Stomach (tissue), 9 donors: ENCODE results near the gene DPYD. TPM values are rescaled to one million over a fixed set of nuclear protein-coding genes. Genes with fewer than 3 reads are reported as not detected.

ENCODE experiments used
- DNase-seq, 2 donors: peaks; one replicate each; pipeline versions ENCODE4 v3.0.0 to v3.0.0-alpha.2; 2013 to 2019
- H3K27ac ChIP-seq, 5 donors: fragments of 200-600 bp in 4 of 5; sonication (generic) in 4 of 5; one replicate each; pipeline ENCODE4 v1.5.1; 2013 to 2019; ENCODE audit warnings: mild to moderate bottlenecking in 1 of 5, moderate library complexity in 1 of 5
- H3K27me3 ChIP-seq, 3 donors: fragments of 200-600 bp; sonication (generic); one replicate each; pipeline ENCODE4 v1.5.1; 2017 to 2019; ENCODE audit warnings: mixed run types in 1 of 3
- H3K36me3 ChIP-seq, 4 donors: fragments of 200-600 bp; sonication (generic); 1 replicate in 3 of 4; 2 replicates in 1 of 4; pipeline ENCODE4 v1.5.1; 2016 to 2019
- H3K4me1 ChIP-seq, 4 donors: fragments of 200-600 bp; sonication (generic); one replicate each; pipeline ENCODE4 v1.5.1; 2016 to 2019
- H3K4me3 ChIP-seq, 4 donors: fragments of 200-600 bp; sonication (generic) in 3 of 4; one replicate each; pipeline ENCODE4 v1.5.1; 2016 to 2019; ENCODE audit warnings: mild to moderate bottlenecking in 1 of 4
- H3K9me3 ChIP-seq, 4 donors: fragments of 200-600 bp; sonication (generic); one replicate each; pipeline ENCODE4 v1.5.1; 2016 to 2019
- CTCF ChIP-seq, 7 experiments: fragments of 450-650 bp in 4 of 7; fragments of 200-600 bp in 3 of 7; sonication (generic) in 3 of 7; IDR thresholded peaks; one replicate each; pipeline ENCODE4 v1.5.1; 2016 to 2019; ENCODE audit warnings: antibody characterized with exemption in 7 of 7, control low read depth in 2 of 7, mild to moderate bottlenecking in 1 of 7
- EP300 ChIP-seq: sonication (generic); formaldehyde crosslinking; IDR thresholded peaks from one replicate; pipeline ENCODE4 v1.6.1; 2017; ENCODE audit warnings: antibody characterized with exemption
- POLR2A ChIP-seq, 4 donors: fragments of 450-650 bp; IDR thresholded peaks; one replicate each; pipeline ENCODE4 v1.6.1; 2016; ENCODE audit warnings: antibody characterized with exemption in 4 of 4, control low read depth in 2 of 4, mild to moderate bottlenecking in 1 of 4, moderate library complexity in 1 of 4
- POLR2AphosphoS5 ChIP-seq, 3 donors: sonication (generic); formaldehyde crosslinking; IDR thresholded peaks; one replicate each; pipeline ENCODE4 v1.6.1; 2016; ENCODE audit warnings: antibody characterized with exemption in 3 of 3
- WGBS, 5 donors: extraction: QIAGEN DNeasy Blood & Tissue Kit in 3 of 5; methylation state at CpG; one replicate each; pipeline versions ENCODE4 v1.1.5 to v1.1.7; 2013 to 2018; 5-methylcytosine and 5-hydroxymethylcytosine counted together
- intact Hi-C: fragments of 100-400 bp; cut with DNase I; formaldehyde crosslinking; loops from one replicate; pipeline ENCODE4 v1.15.1; 2023; ENCODE audit warnings: low total_unique reads
- polyA plus RNA-seq, 3 donors: library from polyadenylated mRNA; stranded (reverse); fragments of 200-250 nt; gene quantifications; one replicate each; pipeline ENCODE4 v1.2.3, GENCODE V29; 2013
- total RNA-seq, 5 donors: library from RNA; depleted of rRNA; stranded (reverse); fragments of >200 nt; gene quantifications; one replicate each; pipeline versions ENCODE4 v1.1.0 to v1.2.3, GENCODE V29; 2014 to 2016
- donor health status: healthy with polysubstance abuse.
- donor health status: Bipolar disorder and iron deficiency.
- donor health status: healthy.

DPYD gene
- total and polyA plus RNA-seq, 8 donors, result 7.5 to 58.2 (median 18.2) TPM

DNA sequence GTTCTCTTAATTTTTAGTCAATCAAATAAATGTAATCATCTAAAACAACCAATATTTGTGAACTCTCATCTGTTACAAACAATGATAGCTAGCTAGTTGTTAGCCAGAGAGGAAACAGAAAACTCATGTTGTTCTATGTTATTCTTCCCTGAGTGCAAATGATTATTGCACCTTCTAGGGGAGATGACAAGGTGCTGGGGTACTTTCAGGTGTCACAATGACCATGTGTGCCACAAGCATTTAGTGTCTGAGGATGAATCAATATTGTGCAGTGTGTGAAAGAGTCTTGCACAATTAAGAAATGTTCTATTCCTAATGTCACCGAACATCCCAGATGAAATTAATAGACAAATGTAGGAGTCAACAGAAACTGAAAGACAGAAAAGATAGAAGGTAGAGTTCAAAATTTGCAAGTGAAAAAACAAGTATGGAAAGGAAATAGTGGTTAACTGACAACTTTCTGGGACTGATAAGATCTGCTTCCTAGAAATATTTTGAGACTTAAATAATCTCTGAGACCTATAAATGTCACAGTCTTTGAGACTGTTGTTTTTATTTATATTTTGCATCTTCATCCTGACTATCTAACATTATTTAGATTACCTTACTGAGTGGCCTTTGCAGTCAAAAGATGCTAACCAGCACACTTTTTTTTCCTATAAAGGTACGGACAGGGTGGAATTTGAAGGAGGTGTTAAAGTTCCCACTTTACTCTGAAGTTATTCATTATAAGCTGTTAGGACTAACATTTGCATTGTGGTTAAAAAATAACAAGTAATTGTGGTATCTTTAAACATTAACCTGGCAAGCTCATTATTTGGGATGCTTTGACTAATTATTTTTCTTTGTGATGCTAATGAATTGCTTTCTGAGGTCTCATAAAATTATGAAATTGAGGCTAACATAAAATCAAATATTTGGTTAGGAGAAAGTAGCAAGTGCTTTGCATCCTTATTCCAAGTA lies 21.6 kb upstream of the DPYD start:
- Histone ChIP-seq H3K4me3 (no peak overlapping the region), H3K9me3 (no peaks in the 10 kb centered on the region), H3K27me3 (no peaks in the 10 kb centered on the region), H3K4me1 (no peaks in the 10 kb centered on the region), H3K27ac (no peak overlapping the region), H3K36me3 (no peaks in the 10 kb centered on the region)
- intact Hi-C loops, result no loop called here
- 47 to 58% (median 55%) methylated on average over 2 of the region's 2 CpGs for WGBS, 5 donors
- TF ChIP-seq POLR2A (IDR thresholded peaks at IDR 0.05) (no peak), CTCF (IDR thresholded peaks at IDR 0.05) (no peak), POLR2AphosphoS5 (IDR thresholded peaks at IDR 0.05) (no peak), EP300 (no peak)
- DNase-seq, result no peak

DNA sequence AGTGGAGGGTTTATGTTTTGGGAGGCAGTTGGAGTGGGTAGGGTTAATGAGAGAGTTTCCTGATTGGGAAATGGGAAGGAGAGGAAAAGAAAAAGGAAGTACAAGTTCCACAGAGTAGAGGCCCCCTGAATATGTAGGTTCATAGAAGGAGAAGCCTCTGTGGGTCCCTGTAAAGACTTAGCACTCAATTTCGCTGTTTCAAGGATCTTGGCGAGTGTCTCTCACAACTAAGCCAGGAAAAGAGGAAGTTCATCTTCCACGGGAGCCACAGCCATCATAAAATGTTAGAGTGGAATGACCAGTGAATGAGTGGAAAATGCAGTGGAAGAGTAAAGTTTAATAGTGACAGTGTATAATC lies 17.4 kb upstream of the DPYD start:
- Histone ChIP-seq H3K36me3 (no peaks in the 10 kb centered on the region), H3K4me1 (no peaks in the 10 kb centered on the region), H3K9me3 (no peaks in the 10 kb centered on the region), H3K27me3 (no peaks in the 10 kb centered on the region), H3K4me3 (no peak overlapping the region), H3K27ac (no peak overlapping the region)
- TF ChIP-seq POLR2A (IDR thresholded peaks at IDR 0.05), result no peak
- no peak for TF ChIP-seq CTCF (IDR thresholded peaks at IDR 0.05)
- no peak for TF ChIP-seq POLR2AphosphoS5 (IDR thresholded peaks at IDR 0.05)
- no peak for TF ChIP-seq EP300
- intact Hi-C loops, result no loop called here
- no peak for DNase-seq
- 63 to 83% (median 78%) methylated on average over 3 of the region's 3 CpGs for WGBS, 5 donors

GRCh38 chr1:97936976-97937375 lies 16.1 kb upstream of the DPYD start:
- intact Hi-C loops, result no loop called here

GRCh38 chr1:97934491-97934890 lies 13.7 kb upstream of the DPYD start:
- WGBS, 5 donors, result 85 to 93% (median 92%) methylated on average over 6 of the region's 6 CpGs
- Histone ChIP-seq H3K4me1 (no peaks in the 10 kb centered on the region), H3K27me3 (no peaks in the 10 kb centered on the region), H3K4me3 (no peak overlapping the region), H3K9me3 (no peaks in the 10 kb centered on the region), H3K36me3 (no peaks in the 10 kb centered on the region), H3K27ac (no peak overlapping the region)
- TF ChIP-seq POLR2A (IDR thresholded peaks at IDR 0.05) (no peak), EP300 (no peak), CTCF (IDR thresholded peaks at IDR 0.05) (no peak), POLR2AphosphoS5 (IDR thresholded peaks at IDR 0.05) (no peak)
- DNase-seq, result no peak
- intact Hi-C loops, result no loop called here

More at GRCh38 chr1:97936976-97937375, 16.1 kb upstream of the DPYD start:
- H3K36me3 ChIP-seq, result no peaks in the 10 kb centered on the region
- no peak for DNase-seq
- no peak overlapping the region for H3K27ac ChIP-seq
- H3K9me3 ChIP-seq, result no peaks in the 10 kb centered on the region
- no peaks in the 10 kb centered on the region for H3K4me1 ChIP-seq
- 77 to 88% (median 84%) methylated on average over 2 of the region's 2 CpGs for WGBS, 5 donors
- no peak for TF ChIP-seq CTCF (IDR thresholded peaks at IDR 0.05)
- TF ChIP-seq POLR2AphosphoS5 (IDR thresholded peaks at IDR 0.05), result no peak
- no peak for TF ChIP-seq POLR2A (IDR thresholded peaks at IDR 0.05)
- no peak for TF ChIP-seq EP300
- no peak overlapping the region for H3K4me3 ChIP-seq
- H3K27me3 ChIP-seq, result no peaks in the 10 kb centered on the region
